GM19043 (cell line): ENCODE measurements around the gene BTLA.
"Not testable (repeated sequence)": the region's sequence is repeated elsewhere in the genome, so short reads cannot be mapped to it uniquely, and the experiment has no call there.

Experiments used
- ATAC-seq: cut with Tn5 transposase; IDR thresholded peaks from one replicate; pipeline ENCODE4 v1.9.1; 2021; ENCODE audit warnings: low read depth; ENCODE audit not compliant: unreplicated experiment

BTLA gene

DNA sequence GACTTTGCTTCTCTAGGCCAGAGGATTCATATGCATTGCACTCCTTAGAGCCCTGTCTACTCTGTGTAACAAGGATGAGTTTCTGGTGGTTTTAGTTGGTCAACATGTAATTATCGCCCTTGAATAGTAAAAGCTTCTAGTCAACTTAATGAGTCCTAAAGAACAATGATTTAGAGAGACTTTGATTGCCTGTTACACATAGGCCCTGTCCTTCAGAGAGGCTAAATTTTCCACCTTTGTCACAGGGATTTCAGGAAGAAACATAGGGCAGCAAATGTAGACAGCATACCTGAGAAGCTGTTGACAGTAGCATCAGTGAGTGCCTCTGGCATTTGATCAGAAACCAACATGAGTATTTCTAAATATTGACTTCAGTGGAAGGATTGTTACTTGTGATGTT lies 7.1 kb downstream of the BTLA start:
- ATAC-seq: no peak

DNA sequence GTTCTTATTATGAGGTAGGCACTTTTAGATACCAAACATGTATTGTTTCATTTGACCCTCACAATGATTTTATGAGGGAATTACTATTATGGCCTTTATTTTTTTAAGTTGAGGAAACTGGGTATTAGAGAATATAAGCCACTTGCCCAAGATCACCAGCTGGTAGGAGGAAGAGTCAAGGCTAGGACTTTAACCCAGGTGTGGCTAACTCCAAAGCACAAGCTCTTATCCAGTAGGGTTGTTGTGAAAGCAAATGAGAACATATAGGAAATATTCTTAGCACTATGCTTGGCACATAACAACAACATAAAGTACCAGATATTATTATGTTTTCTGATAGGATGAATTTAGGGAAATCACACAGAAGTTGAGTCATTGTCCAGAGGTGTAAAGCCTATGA lies 7.9 kb downstream of the BTLA start:
- ATAC-seq: no peak

DNA sequence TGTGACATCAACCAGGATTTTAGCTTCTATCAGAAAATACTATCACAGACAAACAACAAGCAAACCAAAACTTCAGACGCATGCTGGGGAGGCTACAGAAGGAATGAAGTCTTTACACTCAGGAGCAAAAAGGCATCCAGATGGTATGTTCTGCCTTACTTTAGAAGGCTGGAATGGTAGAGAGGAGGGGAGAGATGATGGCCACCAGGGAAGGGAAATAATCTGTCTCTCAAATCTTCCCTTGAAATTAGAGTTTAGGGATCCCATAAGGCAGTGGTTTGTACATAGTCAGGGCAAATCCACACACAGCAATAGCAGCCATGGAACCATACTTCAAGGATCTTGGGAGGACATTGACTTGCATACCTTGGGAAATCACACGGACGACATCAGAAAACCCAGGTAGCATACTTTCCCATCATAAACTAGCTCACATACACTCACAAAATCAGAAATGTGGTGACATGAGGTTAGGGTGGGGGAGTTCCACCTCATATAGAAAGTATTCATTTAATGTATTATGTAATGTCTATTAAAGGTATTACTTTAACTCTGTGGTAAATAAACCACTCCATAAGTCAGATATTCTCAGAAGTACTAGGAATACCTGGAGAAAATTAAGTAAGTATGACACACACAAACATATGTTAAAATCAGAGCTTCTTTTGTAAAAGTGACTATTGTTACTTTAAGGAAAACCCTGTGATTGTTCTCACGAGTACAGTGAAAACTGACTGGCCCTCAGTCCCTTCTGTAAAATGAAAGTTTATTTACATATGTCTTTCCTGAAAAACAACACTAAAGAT lies 9.4 kb downstream of the BTLA start:
- ATAC-seq: peak; percentile 39

DNA sequence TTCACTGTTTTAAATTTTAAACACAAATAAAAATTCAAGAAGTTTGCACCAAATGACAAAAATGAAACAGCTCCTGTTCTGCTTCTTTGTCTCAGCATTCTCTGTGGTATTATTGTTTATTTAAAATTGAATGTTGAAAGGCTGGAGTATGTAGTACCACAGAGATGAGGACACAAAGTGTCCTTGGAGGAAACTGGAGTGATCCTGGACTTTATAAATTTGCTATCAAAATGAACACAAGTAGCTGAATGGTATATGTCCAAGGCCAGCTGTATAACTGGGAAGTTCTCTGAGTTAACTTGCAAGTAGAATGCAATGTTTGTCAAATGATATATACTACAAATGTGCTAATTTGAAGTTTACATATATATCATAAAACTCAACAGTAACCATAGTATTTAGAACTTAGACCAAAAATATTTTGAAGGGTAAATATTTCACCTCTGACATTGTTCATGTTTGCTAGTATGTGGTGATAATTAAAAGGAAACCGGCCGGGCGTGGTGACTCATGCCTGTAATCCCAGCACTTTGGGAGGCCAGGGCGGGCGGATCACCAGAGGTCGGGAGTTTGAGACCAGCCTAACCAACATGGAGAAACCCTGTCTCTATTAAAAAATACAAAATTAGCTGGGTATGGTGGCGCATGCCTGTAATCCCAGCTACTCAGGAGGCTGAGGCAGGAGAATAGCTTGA lies 12.3 kb downstream of the BTLA start:
- ATAC-seq: no peak

DNA sequence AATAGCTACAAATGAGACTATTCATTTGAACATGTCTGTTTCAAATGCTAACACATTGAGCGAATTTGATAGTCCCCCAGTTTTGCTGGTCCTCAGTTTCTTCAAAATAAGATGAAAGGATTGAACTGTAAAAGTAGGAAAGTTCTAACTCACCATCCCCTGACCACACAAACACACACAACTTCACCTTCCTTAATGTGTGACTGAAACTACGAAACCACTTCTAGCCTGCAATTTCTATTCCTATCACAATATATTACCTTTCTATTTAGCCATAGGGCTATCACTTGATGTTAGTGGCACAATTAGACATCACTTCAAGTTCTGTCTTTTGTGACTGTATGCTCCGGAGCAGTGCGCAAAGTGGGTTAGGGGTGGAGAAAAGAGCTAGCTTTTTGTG lies 14.9 kb downstream of the BTLA start:
- no peak for ATAC-seq

DNA sequence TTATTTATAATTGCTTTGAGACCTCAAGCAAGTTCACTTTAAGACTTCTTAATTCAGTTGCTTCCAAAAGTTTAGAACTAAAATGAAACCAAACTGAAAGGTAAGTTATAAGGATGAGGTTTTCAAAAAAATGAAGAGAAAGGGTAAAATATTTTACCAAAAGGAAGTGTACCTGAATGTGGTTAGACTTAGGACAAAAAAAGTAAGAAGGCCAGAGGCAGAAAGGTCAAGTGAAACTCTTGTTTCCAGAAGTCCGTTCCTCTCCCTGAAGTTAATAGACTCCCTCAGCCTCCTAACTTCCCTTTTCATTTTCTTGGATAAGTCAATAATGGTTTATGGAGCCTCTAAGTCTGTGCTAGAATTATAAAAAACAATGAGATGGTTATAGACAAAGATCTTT lies 16.6 kb downstream of the BTLA start:
- ATAC-seq: no peak

DNA sequence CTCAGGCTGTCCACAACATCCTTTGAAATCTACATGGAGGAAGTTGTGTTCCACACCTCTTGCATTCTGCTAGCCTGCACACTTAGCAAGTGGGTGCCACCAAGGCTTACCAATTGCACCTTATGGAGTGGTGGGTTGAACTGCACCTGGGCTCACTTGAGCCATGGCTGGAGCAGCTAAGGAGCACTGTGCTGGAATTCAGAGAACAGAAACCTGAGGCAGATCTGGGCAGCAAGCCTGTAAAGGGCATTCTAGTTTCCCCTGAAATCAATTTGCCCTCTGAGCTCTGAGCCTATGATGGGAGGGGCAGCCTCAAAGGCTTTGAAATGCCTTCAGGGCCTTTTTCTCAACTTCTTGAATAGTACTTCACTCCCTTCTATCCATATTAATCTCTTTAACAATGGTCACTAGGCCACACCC lies 18.0 kb downstream of the BTLA start:
- ATAC-seq: no peak

DNA sequence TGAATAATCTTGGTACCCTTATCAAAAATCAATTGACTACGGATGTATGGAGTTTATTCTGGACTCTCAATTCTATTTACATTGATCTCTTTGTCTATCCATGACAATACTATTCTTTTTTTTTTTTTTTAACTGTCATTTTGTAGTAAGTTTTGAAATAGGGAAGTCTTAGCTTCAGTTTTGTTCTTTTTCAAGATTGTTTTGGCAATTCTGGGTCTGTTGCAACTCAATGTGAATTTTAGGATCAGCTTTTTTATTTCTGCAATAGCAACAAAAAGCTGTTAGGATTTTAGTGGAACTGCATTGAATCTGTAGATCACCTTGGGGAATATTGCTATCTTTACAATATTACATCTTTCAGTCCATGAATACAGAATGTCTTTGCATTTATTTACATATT lies 21.4 kb downstream of the BTLA start:
- no peak for ATAC-seq

DNA sequence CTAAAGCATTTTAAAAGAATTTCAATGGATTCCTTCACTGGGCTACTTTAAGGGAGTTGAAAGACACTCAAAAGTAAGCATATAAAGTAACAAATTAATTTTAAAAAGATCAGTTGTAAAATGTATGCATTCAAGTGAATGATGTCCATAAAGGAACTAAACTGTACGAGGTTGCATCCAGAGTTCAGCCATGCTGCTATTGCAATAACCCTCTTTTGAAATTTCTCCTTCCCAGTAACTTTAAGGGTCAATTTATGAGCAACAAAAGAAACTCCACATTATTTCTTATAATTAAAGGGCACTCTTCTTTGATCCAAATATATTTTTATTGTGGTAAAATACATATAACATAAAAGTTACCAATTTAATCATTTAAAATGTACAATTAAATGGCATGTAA lies 22.9 kb downstream of the BTLA start:
- ATAC-seq: no peak

DNA sequence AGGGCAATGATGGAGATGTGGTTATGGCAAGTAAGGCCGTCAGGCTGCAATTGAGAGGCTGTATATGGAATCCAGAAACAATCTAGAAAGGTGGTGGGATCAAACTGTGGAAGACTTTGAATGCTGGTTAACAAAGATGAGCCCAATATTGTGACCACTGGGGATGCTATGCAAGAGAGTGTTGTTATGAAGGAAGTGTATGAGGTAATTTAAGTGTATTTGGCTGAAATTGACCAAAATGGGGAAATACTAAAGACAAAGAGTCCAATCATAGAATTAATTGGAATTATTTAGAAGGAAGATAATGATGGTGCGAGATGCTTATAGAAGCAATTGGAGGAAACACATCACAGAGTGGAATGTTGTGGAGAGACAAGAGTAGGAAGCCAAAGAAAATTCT lies 24.5 kb downstream of the BTLA start:
- no peak for ATAC-seq

DNA sequence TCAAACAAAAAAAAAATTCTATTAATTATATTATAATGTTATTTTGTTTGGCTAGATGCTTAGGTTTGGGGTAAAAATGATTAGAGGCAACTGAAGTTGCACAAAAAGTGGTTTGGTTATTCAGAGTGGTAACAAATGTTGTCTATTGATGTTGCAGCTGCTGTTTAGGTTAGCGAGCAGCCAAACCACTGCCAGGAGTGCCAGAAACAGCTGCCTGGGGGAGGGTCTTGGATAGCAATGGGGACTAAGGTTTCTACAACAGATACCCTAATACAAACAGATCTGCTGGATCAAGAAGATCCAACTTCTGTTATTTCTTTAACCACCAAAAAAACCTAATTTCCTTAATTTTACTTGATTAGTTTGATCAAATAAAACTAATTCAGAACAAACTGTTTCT lies 26.6 kb downstream of the BTLA start:
- ATAC-seq: no peak

DNA sequence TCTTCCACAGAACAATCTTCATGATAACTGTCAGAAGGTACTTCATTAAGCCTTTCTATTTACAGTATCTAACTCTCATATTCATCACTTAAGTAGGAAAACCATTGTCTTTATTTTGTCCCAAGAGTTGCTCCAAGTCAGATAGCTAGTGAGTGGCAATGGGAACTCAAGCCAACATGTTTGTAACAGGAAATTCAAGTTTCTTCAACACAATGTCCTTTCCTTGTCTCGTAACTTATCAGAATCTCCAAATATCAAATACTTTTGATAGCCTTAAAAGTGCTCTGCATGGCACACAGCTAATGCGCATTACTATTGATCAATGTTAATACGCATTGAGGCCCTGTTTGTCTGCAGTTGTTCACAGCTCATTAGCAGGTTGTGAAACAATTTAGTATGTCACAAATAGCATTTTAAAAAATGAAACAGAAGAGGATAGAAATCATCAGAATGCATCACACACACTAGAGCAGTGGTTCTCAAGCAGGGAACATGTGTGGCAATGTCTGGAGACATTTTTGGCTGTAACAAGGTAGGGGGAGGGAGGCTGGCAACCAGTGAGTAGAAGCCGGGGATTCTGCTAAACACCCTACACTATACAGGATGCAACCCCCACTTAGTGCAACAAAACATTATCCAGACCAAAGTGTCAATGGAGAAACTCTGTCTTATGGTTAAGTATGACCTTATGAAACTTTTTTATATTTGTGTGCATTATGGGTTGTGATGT lies 27.5 kb downstream of the BTLA start:
- ATAC-seq: no peak

DNA sequence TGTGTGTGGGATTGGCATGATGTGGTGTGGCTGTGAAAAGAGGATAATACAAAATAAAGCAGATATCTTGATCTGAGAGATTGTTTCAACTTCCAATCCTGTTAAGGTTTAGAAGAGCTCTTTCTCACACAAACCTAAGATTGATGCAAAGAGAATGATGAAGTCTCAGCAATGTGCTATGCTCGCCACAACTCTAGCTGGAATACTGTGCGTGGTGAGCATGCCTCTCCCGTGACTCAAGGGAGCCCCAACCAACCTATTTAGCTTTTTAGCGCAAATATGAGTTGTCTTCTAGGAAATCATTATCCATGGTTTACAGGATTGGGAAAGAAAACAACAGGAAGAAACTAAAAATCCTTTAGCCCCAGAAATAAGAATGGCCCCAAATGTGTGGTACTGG lies 28.5 kb downstream of the BTLA start:
- ATAC-seq: no peak

DNA sequence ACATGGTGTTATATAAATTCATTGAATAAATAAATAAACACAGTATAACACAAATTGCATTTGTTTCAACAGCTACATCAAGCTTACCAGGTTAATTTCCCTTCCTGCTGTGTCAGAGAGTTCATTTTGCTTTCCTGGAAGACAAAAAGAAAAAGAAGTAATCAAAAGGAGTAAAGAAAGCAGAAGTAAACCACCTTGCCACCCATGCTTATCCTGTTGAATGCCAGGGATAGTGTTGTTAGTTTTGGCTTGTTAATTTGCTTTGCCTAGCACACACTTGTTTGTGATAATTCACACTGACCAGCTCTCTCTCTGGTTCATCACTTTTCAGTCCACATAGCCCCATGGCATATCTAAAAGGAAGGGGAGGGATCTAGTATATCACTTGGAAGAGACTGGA lies 29.6 kb downstream of the BTLA start:
- ATAC-seq: no peak

DNA sequence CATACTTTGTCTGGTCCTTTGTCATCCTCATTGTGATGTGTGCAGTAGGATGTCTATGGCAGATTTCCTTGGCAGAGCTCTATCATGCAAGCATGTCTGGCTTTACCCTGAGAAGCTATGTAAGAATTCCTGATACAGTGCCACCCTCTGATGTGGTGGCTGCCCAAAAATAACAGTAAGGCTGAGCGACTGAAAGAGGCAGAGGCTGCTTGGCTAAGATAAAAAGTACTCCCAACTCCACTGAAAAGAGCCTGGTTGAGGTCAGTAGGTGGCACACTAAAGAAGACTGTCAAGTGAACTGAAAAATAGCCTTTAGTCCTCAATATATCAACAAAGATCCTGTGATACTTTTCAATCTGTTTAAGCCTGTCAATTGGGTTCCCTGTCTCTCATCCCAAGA lies 31.7 kb downstream of the BTLA start:
- no peak for ATAC-seq

DNA sequence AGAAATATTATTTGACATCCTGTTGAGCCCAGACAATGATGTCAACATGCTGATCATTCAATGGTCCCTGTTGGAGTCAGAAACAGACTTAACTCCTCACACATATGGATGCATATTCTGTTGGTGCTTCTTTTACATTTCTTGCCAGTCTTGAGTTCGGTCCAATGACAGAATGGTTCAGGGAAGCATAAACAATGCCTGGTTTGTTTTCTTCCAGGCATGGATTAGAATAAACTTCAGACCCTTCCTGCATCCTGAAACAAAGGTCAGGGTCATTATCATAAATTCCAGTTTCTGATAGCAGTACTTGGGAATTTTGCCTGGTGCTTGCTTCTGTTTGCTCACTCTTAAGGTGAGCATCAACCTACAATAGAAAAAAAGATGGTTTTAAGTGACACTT lies 33.3 kb downstream of the BTLA start:
- ATAC-seq: no peak

DNA sequence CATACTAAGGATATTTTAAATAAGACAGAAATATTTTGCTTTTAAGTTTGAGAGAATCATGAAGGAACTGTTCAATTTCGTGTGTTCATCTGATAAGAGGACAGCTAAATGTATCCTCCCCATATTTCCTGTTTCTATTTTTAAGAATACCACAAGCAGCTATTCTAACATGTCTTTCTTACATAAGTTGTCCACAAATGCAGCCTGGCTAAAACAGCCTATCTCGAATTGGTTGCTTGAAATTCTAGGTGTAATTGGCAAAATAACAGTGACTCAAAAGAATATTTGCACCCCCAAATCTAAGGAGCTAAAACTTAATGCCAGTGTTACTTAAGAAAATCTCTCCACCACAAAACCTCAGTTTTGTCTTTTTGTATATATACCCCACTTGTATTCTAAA lies 35.0 kb downstream of the BTLA start:
- no peak for ATAC-seq

DNA sequence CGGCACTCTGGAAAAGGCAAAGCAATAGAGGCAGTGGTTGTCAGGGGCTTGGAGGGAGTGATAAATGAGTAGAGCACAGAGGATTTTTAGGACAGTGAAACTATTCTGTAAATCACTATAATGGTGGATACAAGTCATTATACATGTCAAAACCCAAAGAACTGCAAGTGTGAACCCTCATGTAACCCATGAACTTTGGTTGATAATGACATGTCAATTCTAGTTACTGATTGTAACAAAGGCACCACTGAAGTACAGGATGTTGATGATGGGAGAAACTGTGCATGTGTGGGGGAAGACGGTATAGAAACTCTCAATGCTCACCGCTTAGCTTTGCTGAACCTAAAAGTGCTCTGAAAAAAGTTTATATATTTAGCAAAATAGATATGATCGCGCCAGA lies 36.0 kb downstream of the BTLA start:
- no peak for ATAC-seq

DNA sequence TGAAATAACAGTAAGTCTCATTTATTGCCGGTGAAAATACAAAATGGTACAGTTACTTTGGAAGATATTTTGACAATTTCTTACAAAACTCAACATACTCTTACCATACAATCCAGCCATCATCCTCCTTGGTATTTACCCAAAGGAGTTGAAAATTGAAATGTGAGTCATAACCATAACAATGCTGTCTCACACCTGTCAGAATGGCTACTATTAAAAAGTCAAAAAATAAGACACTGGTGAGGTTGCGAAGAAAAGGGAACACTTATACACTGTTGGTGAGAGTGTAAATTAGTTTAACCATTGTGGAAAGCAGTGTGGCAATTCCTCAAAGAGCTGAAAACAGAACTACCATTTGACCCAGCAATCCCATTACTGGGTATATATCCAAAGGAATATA lies 37.5 kb downstream of the BTLA start:
- ATAC-seq: not testable (repeated sequence)

DNA sequence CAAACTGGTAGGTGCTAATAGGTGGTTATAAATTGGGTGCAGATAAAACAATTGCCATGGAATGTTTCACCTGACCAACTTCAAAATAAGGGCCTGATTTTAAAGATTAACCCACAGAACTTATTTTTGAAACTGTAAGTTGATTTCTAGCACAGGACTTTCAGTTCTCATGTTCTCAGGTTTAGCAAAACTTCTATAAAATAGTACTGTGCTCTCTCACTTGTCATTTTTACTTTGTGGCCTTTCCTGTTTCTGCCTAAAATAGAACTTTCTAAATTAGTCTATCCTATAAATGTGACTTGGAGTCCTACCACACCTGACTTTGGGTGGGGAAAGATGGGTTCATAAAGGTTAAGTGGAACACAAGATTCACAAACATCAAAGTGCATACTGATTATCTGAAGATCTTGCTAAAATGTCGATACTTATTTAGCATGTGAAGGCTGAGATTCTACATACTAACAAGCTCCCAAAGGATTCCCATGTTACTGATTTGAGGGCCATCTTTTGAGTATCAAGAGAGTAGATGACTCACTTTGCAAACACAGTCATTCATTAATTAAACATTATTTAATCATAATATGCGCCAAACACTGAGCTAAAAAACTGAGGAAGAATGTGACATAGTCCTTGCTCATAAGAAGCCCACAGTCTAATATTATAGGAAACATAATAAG lies 38.6 kb downstream of the BTLA start:
- ATAC-seq: peak; percentile 57

DNA sequence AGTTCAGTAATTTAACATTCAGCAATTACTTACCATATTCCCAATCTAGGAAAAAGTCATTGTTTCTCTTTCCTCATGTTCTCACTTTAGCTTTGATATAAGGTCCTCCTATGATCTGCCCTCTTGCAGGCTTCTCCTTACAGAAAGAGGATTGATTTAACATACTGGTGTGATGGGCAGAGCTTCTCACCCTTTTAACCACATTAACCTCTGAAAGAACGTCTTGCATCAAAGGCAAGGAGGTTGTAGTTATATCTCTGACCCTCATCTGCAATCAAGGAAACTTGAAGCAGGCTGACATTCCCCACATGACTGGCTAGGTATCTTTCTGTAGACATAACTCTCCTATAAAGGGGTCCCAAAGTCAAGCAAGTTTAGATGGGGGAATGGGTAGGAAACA lies 39.5 kb downstream of the BTLA start:
- ATAC-seq: no peak
